ENCODE data around the gene IPCEF1. TPM values are rescaled to one million over a fixed set of nuclear protein-coding genes. Genes with fewer than 3 reads are reported as not detected.

Gene IPCEF1
- total and polyA plus RNA-seq, 2 experiments from 2014 or later: 0.80 TPM; not detected in 1

DNA sequence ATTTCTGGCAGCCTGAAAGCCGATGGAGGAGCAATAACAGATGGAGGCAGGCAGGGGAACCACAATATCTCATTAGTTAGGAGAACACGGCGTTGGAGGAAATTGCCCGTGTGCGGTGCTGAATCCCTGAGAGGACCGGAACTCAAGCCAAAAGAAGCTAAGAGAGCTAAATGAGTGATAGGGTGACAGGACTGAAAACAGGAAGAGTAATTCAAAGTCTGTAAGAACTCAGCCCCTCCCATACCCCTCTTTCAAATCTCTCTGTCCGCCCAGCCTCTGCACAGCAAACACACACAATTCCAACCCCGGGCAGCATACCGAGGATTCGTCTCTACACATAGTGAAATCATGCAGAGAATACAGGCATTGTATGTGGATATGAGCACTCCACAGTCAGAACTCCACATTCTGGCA lies 2.6 kb upstream of the IPCEF1 start:
- Histone ChIP-seq H3K9me2 (replicated peaks; ENCODE audit: insufficient read depth) (no peaks in the 10 kb centered on the region), H2AFZ (no peak overlapping the region), H3K9me3 (ENCODE audit: low read depth) (no peaks in the 10 kb centered on the region), H4K20me1 (ENCODE audit: insufficient read depth, poor library complexity, severe bottlenecking) (no peaks in the 10 kb centered on the region), H3K4me2 (no peak overlapping the region), H3K27ac (no peak overlapping the region), H3K4me1 (ENCODE audit: insufficient read depth) (no peaks in the 10 kb centered on the region), H3K36me3 (replicated peaks; ENCODE audit: insufficient read depth, low read depth) (no peaks in the 10 kb centered on the region), H3K27me3 (no peaks in the 10 kb centered on the region), H3K4me3 (no peak overlapping the region), H3K79me2 (no peaks in the 10 kb centered on the region)
- DNase-seq (ENCODE audit: low spot score): no peak
- 84% methylated on average over 10 of the region's 10 CpGs for WGBS (ENCODE audit: low lambda C conversion rate, missing lambda C conversion rate)
- TF ChIP-seq CTCF (IDR thresholded peaks at IDR 0.05; ENCODE audit: poor library complexity) (no peak), EZH2phosphoT487 (IDR thresholded peaks at IDR 0.05; ENCODE audit: low read depth, severe bottlenecking, unreplicated experiment) (no peak), EZH2 (IDR thresholded peaks at IDR 0.05; ENCODE audit: borderline replicate concordance) (no peak)

- Histone ChIP-seq H3K9me2 (replicated peaks; ENCODE audit: insufficient read depth) (no peaks in the 10 kb centered on the region), H3K9me3 (ENCODE audit: low read depth) (no peaks in the 10 kb centered on the region), H3K27me3 (no peaks in the 10 kb centered on the region), H3K27ac (no peak overlapping the region), H3K4me2 (no peak overlapping the region), H3K4me3 (no peak overlapping the region), H2AFZ (no peak overlapping the region), H3K4me1 (ENCODE audit: insufficient read depth) (no peaks in the 10 kb centered on the region), H4K20me1 (ENCODE audit: insufficient read depth, poor library complexity, severe bottlenecking) (no peaks in the 10 kb centered on the region), H3K79me2 (no peaks in the 10 kb centered on the region), H3K36me3 (replicated peaks; ENCODE audit: insufficient read depth, low read depth) (no peaks in the 10 kb centered on the region)
- DNase-seq (ENCODE audit: low spot score): no peak
- no peak for TF ChIP-seq EZH2phosphoT487 (IDR thresholded peaks at IDR 0.05; ENCODE audit: low read depth, severe bottlenecking, unreplicated experiment)
- no peak for TF ChIP-seq EZH2 (IDR thresholded peaks at IDR 0.05; ENCODE audit: borderline replicate concordance)
- TF ChIP-seq CTCF (IDR thresholded peaks at IDR 0.05; ENCODE audit: poor library complexity): no peak
- 94% methylated on average over 5 of the region's 5 CpGs for WGBS (ENCODE audit: low lambda C conversion rate, missing lambda C conversion rate)
These were observed 1.5 kb upstream of the IPCEF1 start for GRCh38 chr6:154358019-154358545.

- Histone ChIP-seq H3K36me3 (replicated peaks; ENCODE audit: insufficient read depth, low read depth) (no peaks in the 10 kb centered on the region), H3K4me2 (no peak overlapping the region), H3K4me1 (ENCODE audit: insufficient read depth) (no peaks in the 10 kb centered on the region), H3K79me2 (no peaks in the 10 kb centered on the region), H2AFZ (no peak overlapping the region), H4K20me1 (ENCODE audit: insufficient read depth, poor library complexity, severe bottlenecking) (no peaks in the 10 kb centered on the region), H3K27me3 (no peaks in the 10 kb centered on the region), H3K4me3 (no peak overlapping the region), H3K9me3 (ENCODE audit: low read depth) (no peaks in the 10 kb centered on the region), H3K27ac (no peak overlapping the region), H3K9me2 (replicated peaks; ENCODE audit: insufficient read depth) (no peaks in the 10 kb centered on the region)
- TF ChIP-seq EZH2 (IDR thresholded peaks at IDR 0.05; ENCODE audit: borderline replicate concordance): no peak
- TF ChIP-seq EZH2phosphoT487 (IDR thresholded peaks at IDR 0.05; ENCODE audit: low read depth, severe bottlenecking, unreplicated experiment): no peak
- TF ChIP-seq CTCF (IDR thresholded peaks at IDR 0.05; ENCODE audit: poor library complexity): no peak
- DNase-seq (ENCODE audit: low spot score): no peak
- 86% methylated on average over 2 of the region's 2 CpGs for WGBS (ENCODE audit: low lambda C conversion rate, missing lambda C conversion rate)
These were observed 490 bp downstream of the IPCEF1 start for GRCh38 chr6:154356113-154356512.
